Vagina (tissue), 2 donors: ENCODE measurements around the gene KCNG2.

Experiments
- POLR2A ChIP-seq, 2 donors: fragments of 450-650 bp; IDR thresholded peaks; one replicate each; pipeline ENCODE4 v1.6.1; 2017; ENCODE audit warnings: antibody characterized with exemption in 2 of 2, mild to moderate bottlenecking in 2 of 2, moderate library complexity in 2 of 2
- POLR2AphosphoS5 ChIP-seq, 2 donors: sonication (generic); formaldehyde crosslinking; IDR thresholded peaks; one replicate each; pipeline ENCODE4 v1.9.0; 2017; ENCODE audit warnings: antibody characterized with exemption in 2 of 2, mild to moderate bottlenecking in 2 of 2, low read depth in 1 of 2; ENCODE audit not compliant: insufficient read depth in 1 of 2
- TF ChIP-seq, protein P1 (sequence below), 3 experiments: fragments of 450-650 bp in 2 of 3; fragments of 200-600 bp in 1 of 3; sonication (generic) in 1 of 3; IDR thresholded peaks; one replicate each; pipeline ENCODE4 v1.5.1; 2017 to 2019; ENCODE audit warnings: antibody characterized with exemption in 3 of 3, mild to moderate bottlenecking in 2 of 3, moderate library complexity in 2 of 3

- TF ChIP-seq, protein P1, sequence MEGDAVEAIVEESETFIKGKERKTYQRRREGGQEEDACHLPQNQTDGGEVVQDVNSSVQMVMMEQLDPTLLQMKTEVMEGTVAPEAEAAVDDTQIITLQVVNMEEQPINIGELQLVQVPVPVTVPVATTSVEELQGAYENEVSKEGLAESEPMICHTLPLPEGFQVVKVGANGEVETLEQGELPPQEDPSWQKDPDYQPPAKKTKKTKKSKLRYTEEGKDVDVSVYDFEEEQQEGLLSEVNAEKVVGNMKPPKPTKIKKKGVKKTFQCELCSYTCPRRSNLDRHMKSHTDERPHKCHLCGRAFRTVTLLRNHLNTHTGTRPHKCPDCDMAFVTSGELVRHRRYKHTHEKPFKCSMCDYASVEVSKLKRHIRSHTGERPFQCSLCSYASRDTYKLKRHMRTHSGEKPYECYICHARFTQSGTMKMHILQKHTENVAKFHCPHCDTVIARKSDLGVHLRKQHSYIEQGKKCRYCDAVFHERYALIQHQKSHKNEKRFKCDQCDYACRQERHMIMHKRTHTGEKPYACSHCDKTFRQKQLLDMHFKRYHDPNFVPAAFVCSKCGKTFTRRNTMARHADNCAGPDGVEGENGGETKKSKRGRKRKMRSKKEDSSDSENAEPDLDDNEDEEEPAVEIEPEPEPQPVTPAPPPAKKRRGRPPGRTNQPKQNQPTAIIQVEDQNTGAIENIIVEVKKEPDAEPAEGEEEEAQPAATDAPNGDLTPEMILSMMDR (IDR thresholded peaks at IDR 0.05): no peak
- TF ChIP-seq POLR2AphosphoS5 (IDR thresholded peaks at IDR 0.05; ENCODE audit: insufficient read depth in 1 of 2, low read depth in 1 of 2): no peak
- TF ChIP-seq POLR2A (IDR thresholded peaks at IDR 0.05): no peak
These were observed 145.3 kb downstream of the KCNG2 start for GRCh38 chr18:79942786-79943607.
